ENCODE data around the gene NET1.

NET1 gene

GRCh38 chr10:5478694-5479305 lies 66.4 kb downstream of the NET1 start:
- DNase-seq (ENCODE audit: extremely low spot score, insufficient read length, low read depth) (no peak), FAIRE-seq (no peak)

- no peak for FAIRE-seq
- DNase-seq (ENCODE audit: extremely low spot score, insufficient read length, low read depth) = no peak
These were observed 67.3 kb downstream of the NET1 start for GRCh38 chr10:5479481-5480161.

GRCh38 chr10:5480162-5480941 lies 68.0 kb downstream of the NET1 start:
- no peak for DNase-seq (ENCODE audit: extremely low spot score, insufficient read length, low read depth)
- FAIRE-seq = no peak

- no peak for FAIRE-seq
- no peak for DNase-seq (ENCODE audit: extremely low spot score, insufficient read length, low read depth)
These were observed 68.8 kb downstream of the NET1 start for GRCh38 chr10:5481121-5481520.

GRCh38 chr10:5482016-5482415 lies 69.7 kb downstream of the NET1 start:
- DNase-seq (ENCODE audit: extremely low spot score, insufficient read length, low read depth) (no peak), FAIRE-seq (no peak)

- FAIRE-seq = no peak
- no peak for DNase-seq (ENCODE audit: extremely low spot score, insufficient read length, low read depth)
These were observed 71.8 kb downstream of the NET1 start for GRCh38 chr10:5484205-5484604.

GRCh38 chr10:5485290-5485689 lies 72.9 kb downstream of the NET1 start:
- no peak for DNase-seq (ENCODE audit: extremely low spot score, insufficient read length, low read depth)
- FAIRE-seq = no peak

GRCh38 chr10:5485948-5486852 lies 73.8 kb downstream of the NET1 start:
- FAIRE-seq (no peak), DNase-seq (ENCODE audit: extremely low spot score, insufficient read length, low read depth) (no peak)

GRCh38 chr10:5486853-5487235 lies 74.5 kb downstream of the NET1 start:
- DNase-seq (ENCODE audit: extremely low spot score, insufficient read length, low read depth) = no peak
- FAIRE-seq = no peak

GRCh38 chr10:5488272-5489161 lies 76.2 kb downstream of the NET1 start:
- DNase-seq (ENCODE audit: extremely low spot score, insufficient read length, low read depth) (no peak), FAIRE-seq (no peak)

- FAIRE-seq = no peak
These were observed 77.7 kb downstream of the NET1 start for GRCh38 chr10:5490032-5490431.

GRCh38 chr10:5490698-5491464 lies 78.5 kb downstream of the NET1 start:
- no peak for DNase-seq (ENCODE audit: extremely low spot score, insufficient read length, low read depth)
- no peak for FAIRE-seq

More at GRCh38 chr10:5490032-5490431, 77.7 kb downstream of the NET1 start:
- no peak for DNase-seq (ENCODE audit: extremely low spot score, insufficient read length, low read depth)

GRCh38 chr10:5491477-5491876 lies 79.1 kb downstream of the NET1 start:
- FAIRE-seq (no peak), DNase-seq (ENCODE audit: extremely low spot score, insufficient read length, low read depth) (no peak)

GRCh38 chr10:5492322-5492855 lies 80.0 kb downstream of the NET1 start:
- DNase-seq (ENCODE audit: extremely low spot score, insufficient read length, low read depth) = no peak
- FAIRE-seq = no peak

- FAIRE-seq (no peak), DNase-seq (ENCODE audit: extremely low spot score, insufficient read length, low read depth) (no peak)
These were observed 80.7 kb downstream of the NET1 start for GRCh38 chr10:5492929-5493576.

GRCh38 chr10:5493691-5494090 lies 81.3 kb downstream of the NET1 start:
- DNase-seq (ENCODE audit: extremely low spot score, insufficient read length, low read depth) = no peak

GRCh38 chr10:5494611-5495010 lies 82.3 kb downstream of the NET1 start:
- DNase-seq (ENCODE audit: extremely low spot score, insufficient read length, low read depth) = no peak
- no peak for FAIRE-seq

More at GRCh38 chr10:5493691-5494090, 81.3 kb downstream of the NET1 start:
- FAIRE-seq = no peak

Measured in GM18507 (cell line).